GM21381 (cell line): Measurements from ENCODE around the gene NHSL1.
A peak's percentile ranks its signal among the peaks of the same experiment; 100 is the strongest.

ENCODE experiments used
- ATAC-seq: cut with Tn5 transposase; IDR thresholded peaks from one replicate; pipeline ENCODE4 v1.9.1; 2021; ENCODE audit warnings: mild to moderate bottlenecking, moderate library complexity; ENCODE audit not compliant: unreplicated experiment

NHSL1 gene

GRCh38 chr6:138410048-138410735 is 89.1 kb downstream of the NHSL1 start:
- ATAC-seq, result no peak

GRCh38 chr6:138406443-138406842 is 92.9 kb downstream of the NHSL1 start:
- ATAC-seq, result no peak

GRCh38 chr6:138405816-138406413 is 93.4 kb downstream of the NHSL1 start:
- no peak for ATAC-seq

- ATAC-seq, result no peak
These were observed 94.5 kb downstream of the NHSL1 start for GRCh38 chr6:138404666-138405337.

- ATAC-seq, result peak; percentile 88
These were observed 95.3 kb downstream of the NHSL1 start, which contains the start of gene HEBP2 for GRCh38 chr6:138403801-138404665. Gene HEBP2, plus strand, starts transcription at chr6:138404223. Its CDS starts 273 bp downstream, at chr6:138404496.

- ATAC-seq, result peak; percentile 14
These were observed 95.9 kb downstream of the NHSL1 start for GRCh38 chr6:138403324-138403800.

GRCh38 chr6:138402838-138403187 is 96.5 kb downstream of the NHSL1 start:
- ATAC-seq, result no peak

- ATAC-seq, result no peak
These were observed 97.1 kb downstream of the NHSL1 start for GRCh38 chr6:138401960-138402837.

GRCh38 chr6:138400326-138400725 is 99.0 kb downstream of the NHSL1 start:
- ATAC-seq, result no peak

- ATAC-seq, result no peak
These were observed 101.9 kb downstream of the NHSL1 start for GRCh38 chr6:138397128-138398122.

GRCh38 chr6:138396709-138397108 is 102.6 kb downstream of the NHSL1 start:
- ATAC-seq, result no peak

GRCh38 chr6:138393871-138394783 is 105.2 kb downstream of the NHSL1 start:
- no peak for ATAC-seq

GRCh38 chr6:138389551-138389950 is 109.7 kb downstream of the NHSL1 start:
- no peak for ATAC-seq

GRCh38 chr6:138387577-138388368 is 111.5 kb downstream of the NHSL1 start:
- no peak for ATAC-seq

GRCh38 chr6:138386897-138387296 is 112.4 kb downstream of the NHSL1 start:
- no peak for ATAC-seq

- ATAC-seq, result no peak
These were observed 115.5 kb downstream of the NHSL1 start for GRCh38 chr6:138383776-138384175.
